Lower leg skin (tissue), 3 donors: ENCODE measurements around the gene MFSD6.

ENCODE experiments used
- CTCF ChIP-seq, 3 donors: fragments of 450-650 bp; IDR thresholded peaks; one replicate each; pipeline ENCODE4 v1.5.1; 2016; ENCODE audit warnings: antibody characterized with exemption in 3 of 3, mild to moderate bottlenecking in 3 of 3, moderate library complexity in 2 of 3
- POLR2A ChIP-seq, 2 donors: fragments of 450-650 bp; IDR thresholded peaks; one replicate each; pipeline ENCODE4 v1.6.1; 2016 to 2017; ENCODE audit warnings: antibody characterized with exemption in 2 of 2, mild to moderate bottlenecking in 1 of 2, moderate library complexity in 1 of 2

GRCh38 chr2:190469771-190470170 lies 61.6 kb downstream of the MFSD6 start:
- TF ChIP-seq CTCF (IDR thresholded peaks at IDR 0.05) = no peak
- TF ChIP-seq POLR2A (IDR thresholded peaks at IDR 0.05) = no peak
